Neural progenitor cell (in vitro differentiated cells): ENCODE results near the gene SEMA5B. TPM values are rescaled to one million over a fixed set of nuclear protein-coding genes. Genes with fewer than 3 reads are reported as not detected.

Experiments used
- DNase-seq: peaks from one replicate; pipeline ENCODE4 v3.0.0-alpha.2; 2016; ENCODE audit warnings: low spot score
- H2AFZ ChIP-seq: fragments of 200-600 bp; sonication (generic); replicated peaks from 2 replicates; pipeline ENCODE4 v1.6.1; 2016; ENCODE audit warnings: antibody characterized with exemption
- H3F3A ChIP-seq: fragments of 200-600 bp; sonication (generic); 2 replicates; pipeline ENCODE4 v1.6.1; 2016; ENCODE audit warnings: antibody characterized with exemption, low read depth
- H3K27ac ChIP-seq: fragments of 200-600 bp; sonication (generic); 2 replicates; pipeline ENCODE4 v1.5.1; 2016; ENCODE audit warnings: mild to moderate bottlenecking
- H3K27me3 ChIP-seq: fragments of 200-600 bp; sonication (generic); 2 replicates; pipeline ENCODE4 v1.6.1; 2016; ENCODE audit warnings: mild to moderate bottlenecking, moderate library complexity
- H3K36me3 ChIP-seq: fragments of 200-600 bp; sonication (generic); 2 replicates; pipeline ENCODE4 v1.5.1; 2016
- H3K4me1 ChIP-seq: fragments of 200-600 bp; sonication (generic); 2 replicates; pipeline ENCODE4 v1.6.1; 2016; ENCODE audit warnings: mixed run types
- H3K4me2 ChIP-seq: fragments of 200-600 bp; sonication (generic); 2 replicates; pipeline ENCODE4 v1.6.1; 2016
- H3K4me3 ChIP-seq: fragments of 200-600 bp; sonication (generic); 2 replicates; pipeline ENCODE4 v1.5.1; 2016
- H3K79me2 ChIP-seq: fragments of 200-600 bp; sonication (generic); 2 replicates; pipeline ENCODE4 v1.6.1; 2016; ENCODE audit warnings: low read depth
- H3K9ac ChIP-seq: fragments of 200-600 bp; sonication (generic); 2 replicates; pipeline ENCODE4 v1.6.1; 2016
- H3K9me3 ChIP-seq: fragments of 200-600 bp; sonication (generic); 2 replicates; pipeline ENCODE4 v1.5.1; 2016; ENCODE audit warnings: low read depth
- H4K20me1 ChIP-seq: fragments of 200-600 bp; sonication (generic); 2 replicates; pipeline ENCODE4 v1.6.1; 2016; ENCODE audit warnings: low read depth
- H3K27ac Mint-ChIP-seq: 3 replicates; pipeline ENCODE4 v1.8.0; 2021; ENCODE audit warnings: mixed read lengths
- H3K27me3 Mint-ChIP-seq: 2 replicates; pipeline ENCODE4 v1.8.0; 2022; ENCODE audit warnings: low read depth, mild to moderate bottlenecking, inconsistent platforms, moderate library complexity, mixed read lengths; ENCODE audit not compliant: insufficient read depth
- H3K36me3 Mint-ChIP-seq: 3 replicates; pipeline ENCODE4 v1.8.0; 2021; ENCODE audit warnings: mixed read lengths
- H3K4me1 Mint-ChIP-seq: 3 replicates; pipeline ENCODE4 v1.8.0; 2021; ENCODE audit warnings: mixed read lengths
- H3K4me3 Mint-ChIP-seq: 3 replicates; pipeline ENCODE4 v1.8.0; 2021; ENCODE audit warnings: mild to moderate bottlenecking, moderate library complexity, mixed read lengths
- H3K9me3 Mint-ChIP-seq: 3 replicates; pipeline ENCODE4 v1.8.0; 2020; ENCODE audit warnings: mixed read lengths
- EZH2 ChIP-seq: fragments of 200-600 bp; sonication (generic); IDR thresholded peaks from 2 replicates; pipeline ENCODE4 v1.6.1; 2017; ENCODE audit warnings: antibody characterized with exemption, mild to moderate bottlenecking, moderate library complexity
- EZH2phosphoT487 ChIP-seq: fragments of 200-600 bp; sonication (generic); IDR thresholded peaks from 2 replicates; pipeline ENCODE4 v1.6.1; 2017; ENCODE audit warnings: antibody characterized with exemption
- total RNA-seq: library from RNA; depleted of rRNA; stranded (reverse); fragments of >200 nt; gene quantifications from 2 replicates; pipeline ENCODE4 v1.2.3, GENCODE V29; 2015; ENCODE audit warnings: low replicate concordance
- TF ChIP-seq, protein P1 (sequence below): fragments of 200-600 bp; sonication (generic); IDR thresholded peaks from 2 replicates; pipeline ENCODE4 v1.5.1; 2017; ENCODE audit warnings: antibody characterized with exemption, mild to moderate bottlenecking

The SEMA5B gene
- total RNA-seq, 1 donor from 2014 or later: 10.1 TPM

- H3K4me2 ChIP-seq: peak overlapping the region; percentile 63
- H3K27me3 Mint-ChIP-seq: peaks cover 2% of the 10 kb centered on the region
- peaks cover 9% of the 10 kb centered on the region for H3K36me3 Mint-ChIP-seq
- peaks cover 14% of the 10 kb centered on the region for H3F3A ChIP-seq
- no peak overlapping the region for H3K27ac ChIP-seq
- TF ChIP-seq EZH2phosphoT487 (no peak), EZH2 (no peak)
- TF ChIP-seq, protein P1, sequence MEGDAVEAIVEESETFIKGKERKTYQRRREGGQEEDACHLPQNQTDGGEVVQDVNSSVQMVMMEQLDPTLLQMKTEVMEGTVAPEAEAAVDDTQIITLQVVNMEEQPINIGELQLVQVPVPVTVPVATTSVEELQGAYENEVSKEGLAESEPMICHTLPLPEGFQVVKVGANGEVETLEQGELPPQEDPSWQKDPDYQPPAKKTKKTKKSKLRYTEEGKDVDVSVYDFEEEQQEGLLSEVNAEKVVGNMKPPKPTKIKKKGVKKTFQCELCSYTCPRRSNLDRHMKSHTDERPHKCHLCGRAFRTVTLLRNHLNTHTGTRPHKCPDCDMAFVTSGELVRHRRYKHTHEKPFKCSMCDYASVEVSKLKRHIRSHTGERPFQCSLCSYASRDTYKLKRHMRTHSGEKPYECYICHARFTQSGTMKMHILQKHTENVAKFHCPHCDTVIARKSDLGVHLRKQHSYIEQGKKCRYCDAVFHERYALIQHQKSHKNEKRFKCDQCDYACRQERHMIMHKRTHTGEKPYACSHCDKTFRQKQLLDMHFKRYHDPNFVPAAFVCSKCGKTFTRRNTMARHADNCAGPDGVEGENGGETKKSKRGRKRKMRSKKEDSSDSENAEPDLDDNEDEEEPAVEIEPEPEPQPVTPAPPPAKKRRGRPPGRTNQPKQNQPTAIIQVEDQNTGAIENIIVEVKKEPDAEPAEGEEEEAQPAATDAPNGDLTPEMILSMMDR: no peak
- peaks cover 7% of the 10 kb centered on the region for H4K20me1 ChIP-seq
- peaks cover 47% of the 10 kb centered on the region for H3K4me1 ChIP-seq
- H3K36me3 ChIP-seq: no peaks in the 10 kb centered on the region
- H2AFZ ChIP-seq: no peak overlapping the region
- no peak overlapping the region for H3K4me3 ChIP-seq
- H3K9me3 Mint-ChIP-seq: peaks cover 2% of the 10 kb centered on the region
- H3K79me2 ChIP-seq: no peaks in the 10 kb centered on the region
- no peaks in the 10 kb centered on the region for H3K9me3 ChIP-seq
- H3K4me1 Mint-ChIP-seq: peaks cover 81% of the 10 kb centered on the region
- H3K4me3 Mint-ChIP-seq: peak overlapping the region; percentile 54
- H3K27ac Mint-ChIP-seq: peak overlapping the region; percentile 96
- DNase-seq: no peak
- H3K9ac ChIP-seq: no peak overlapping the region
- H3K27me3 ChIP-seq: no peaks in the 10 kb centered on the region
Observed at GRCh38 chr3:122992676-122993075, 34.9 kb downstream of the SEMA5B start.

DNA sequence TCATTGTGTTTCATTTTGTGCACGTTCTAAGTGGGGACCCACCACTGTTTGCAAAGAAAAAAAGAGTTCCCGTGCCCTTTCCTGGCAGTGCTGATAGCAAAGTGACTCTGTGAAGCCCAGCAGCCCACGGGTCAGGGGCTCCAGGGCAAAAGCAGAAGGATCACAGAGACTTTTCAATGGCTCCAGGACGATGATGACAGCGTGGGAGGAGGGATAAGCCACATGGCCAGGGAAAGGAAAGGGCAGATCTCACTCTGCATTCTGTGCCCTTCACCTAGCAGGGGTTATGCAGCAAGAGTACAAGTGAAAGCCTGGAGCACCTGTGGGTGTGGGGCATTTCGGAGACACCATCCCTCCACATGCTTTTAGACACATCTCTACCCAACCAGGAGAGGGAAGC lies 35.4 kb downstream of the SEMA5B start:
- H3K9me3 ChIP-seq: no peaks in the 10 kb centered on the region
- peaks cover 2% of the 10 kb centered on the region for H3K27me3 Mint-ChIP-seq
- peak overlapping the region; percentile 96 for H3K27ac Mint-ChIP-seq
- TF ChIP-seq, protein P1: no peak
- TF ChIP-seq EZH2: no peak
- TF ChIP-seq EZH2phosphoT487: no peak
- H3K4me3 ChIP-seq: no peak overlapping the region
- peaks cover 7% of the 10 kb centered on the region for H4K20me1 ChIP-seq
- no peaks in the 10 kb centered on the region for H3K27me3 ChIP-seq
- peaks cover 2% of the 10 kb centered on the region for H3K9me3 Mint-ChIP-seq
- H3K4me1 Mint-ChIP-seq: peaks cover 82% of the 10 kb centered on the region
- no peak overlapping the region for H3K9ac ChIP-seq
- no peak overlapping the region for H3K27ac ChIP-seq
- H3K4me2 ChIP-seq: no peak overlapping the region
- H3F3A ChIP-seq: peaks cover 20% of the 10 kb centered on the region
- peaks cover 9% of the 10 kb centered on the region for H3K36me3 Mint-ChIP-seq
- no peaks in the 10 kb centered on the region for H3K79me2 ChIP-seq
- no peak overlapping the region for H2AFZ ChIP-seq
- no peak for DNase-seq
- no peak overlapping the region for H3K4me3 Mint-ChIP-seq
- H3K36me3 ChIP-seq: no peaks in the 10 kb centered on the region
- peaks cover 47% of the 10 kb centered on the region for H3K4me1 ChIP-seq

GRCh38 chr3:122991236-122991985 lies 36.2 kb downstream of the SEMA5B start:
- Histone ChIP-seq H3K4me1 (peaks cover 51% of the 10 kb centered on the region), H3K27me3 (no peaks in the 10 kb centered on the region), H3F3A (peaks cover 27% of the 10 kb centered on the region), H4K20me1 (peaks cover 11% of the 10 kb centered on the region), H3K4me3 (no peak overlapping the region), H3K4me2 (no peak overlapping the region), H3K36me3 (no peaks in the 10 kb centered on the region), H3K27ac (no peak overlapping the region), H3K79me2 (no peaks in the 10 kb centered on the region), H2AFZ (no peak overlapping the region), H3K9ac (no peak overlapping the region), H3K9me3 (no peaks in the 10 kb centered on the region)
- peaks cover 2% of the 10 kb centered on the region for H3K9me3 Mint-ChIP-seq
- TF ChIP-seq EZH2 (no peak), EZH2phosphoT487 (no peak)
- TF ChIP-seq, protein P1: no peak
- H3K27ac Mint-ChIP-seq: peak overlapping the region; percentile 61
- peaks cover 83% of the 10 kb centered on the region for H3K4me1 Mint-ChIP-seq
- no peak for DNase-seq
- peaks cover 9% of the 10 kb centered on the region for H3K36me3 Mint-ChIP-seq
- H3K27me3 Mint-ChIP-seq: peaks cover 2% of the 10 kb centered on the region
- no peak overlapping the region for H3K4me3 Mint-ChIP-seq
